ENCODE data around the gene SYCN. TPM values are rescaled to one million over a fixed set of nuclear protein-coding genes. Genes with fewer than 3 reads are reported as not detected.
"Not testable (repeated sequence)": the region's sequence is repeated elsewhere in the genome, so short reads cannot be mapped to it uniquely, and the experiment has no call there.

SYCN gene, protein sequence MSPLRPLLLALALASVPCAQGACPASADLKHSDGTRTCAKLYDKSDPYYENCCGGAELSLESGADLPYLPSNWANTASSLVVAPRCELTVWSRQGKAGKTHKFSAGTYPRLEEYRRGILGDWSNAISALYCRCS
- not detected for total RNA-seq
- long read RNA-seq = 0 reads

DNA sequence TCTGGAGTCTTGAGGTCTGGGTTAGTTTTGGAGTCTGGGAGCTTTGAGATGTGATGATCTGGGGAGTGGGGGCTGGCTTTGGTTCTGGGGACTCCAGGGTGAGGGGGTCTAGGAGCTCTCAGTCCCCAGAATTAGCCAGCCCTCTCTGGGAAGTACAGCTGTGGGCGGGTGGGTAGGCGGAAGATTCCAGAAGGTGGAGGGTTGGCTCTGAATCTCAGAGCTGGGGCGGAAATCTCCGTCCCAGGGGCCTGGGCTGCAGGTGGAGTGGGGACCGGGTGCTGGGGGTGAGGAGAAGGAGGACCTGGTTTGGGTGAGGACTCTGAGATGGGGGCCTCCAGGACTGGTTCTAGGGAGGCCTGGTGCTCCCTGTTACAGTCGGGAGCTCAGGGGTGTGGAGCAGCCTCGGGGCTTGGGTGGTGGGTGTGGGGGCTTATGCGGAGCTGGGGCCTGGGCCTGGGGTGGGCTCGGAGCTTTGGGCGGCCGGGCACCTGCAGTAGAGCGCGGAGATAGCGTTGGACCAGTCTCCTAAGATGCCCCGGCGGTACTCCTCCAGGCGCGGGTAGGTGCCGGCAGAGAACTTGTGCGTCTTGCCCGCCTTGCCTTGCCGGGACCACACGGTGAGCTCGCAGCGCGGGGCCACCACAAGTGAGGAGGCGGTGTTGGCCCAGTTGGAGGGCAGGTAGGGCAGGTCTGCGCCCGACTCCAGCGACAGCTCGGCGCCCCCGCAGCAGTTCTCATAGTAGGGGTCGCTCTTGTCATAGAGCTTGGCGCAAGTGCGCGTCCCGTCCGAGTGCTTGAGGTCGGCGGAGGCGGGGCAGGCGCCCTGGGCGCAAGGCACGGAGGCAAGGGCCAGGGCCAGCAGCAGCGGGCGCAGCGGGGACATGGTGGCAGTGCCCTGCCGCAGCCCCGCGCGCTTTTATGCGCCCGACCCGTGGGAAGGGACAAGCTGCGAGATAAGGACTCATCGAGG lies at the start of gene SYCN:
Gene SYCN, minus strand, starts transcription at position 892 of the 970 bp plus-strand sequence. Its CDS starts 9 bp downstream, at position 883.
- no peak for DNase-seq
- intact Hi-C loops (cut with DNase I) = no loop called here
- no peak for ATAC-seq (ENCODE audit: poor library complexity)

DNA sequence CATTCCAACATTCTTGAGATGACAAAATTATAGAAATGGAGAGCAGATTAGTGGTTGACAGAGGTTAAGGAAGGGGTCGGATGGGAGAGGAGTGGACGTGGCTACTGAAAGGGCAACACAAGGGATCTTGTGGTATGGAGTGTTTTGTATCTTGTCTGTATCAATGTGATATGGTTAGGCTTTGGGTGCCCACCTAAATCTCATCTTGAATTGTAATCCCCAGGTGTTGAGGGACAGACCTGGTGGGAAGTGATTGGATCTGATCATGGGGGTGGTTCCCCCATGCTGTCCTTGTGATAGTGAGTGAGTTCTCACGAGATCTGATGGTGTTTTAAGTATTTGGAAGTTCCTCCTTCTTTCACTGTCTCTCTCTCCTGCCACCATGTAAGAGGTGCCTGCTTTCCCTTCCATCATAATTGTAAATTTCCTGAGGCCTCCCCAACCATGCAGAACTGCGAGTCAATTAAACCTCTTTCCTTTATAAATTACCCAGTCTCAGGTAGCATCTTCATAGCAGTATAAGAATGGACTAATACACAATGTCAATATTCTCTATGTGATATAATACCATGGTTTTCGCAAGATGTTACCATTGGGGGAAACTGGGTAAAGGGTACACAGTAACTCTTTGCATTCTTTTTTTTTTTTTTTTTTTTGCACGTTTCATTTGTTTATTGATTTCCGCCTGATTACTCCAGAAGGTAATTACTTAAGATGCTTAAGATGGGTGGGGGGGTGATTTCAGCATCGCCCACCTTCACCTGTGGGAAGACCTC lies 49.5 kb upstream of the SYCN start:
- intact Hi-C loops (cut with DNase I) = no loop called here
- DNase-seq (no peak), ATAC-seq (ENCODE audit: poor library complexity) (no peak)

DNA sequence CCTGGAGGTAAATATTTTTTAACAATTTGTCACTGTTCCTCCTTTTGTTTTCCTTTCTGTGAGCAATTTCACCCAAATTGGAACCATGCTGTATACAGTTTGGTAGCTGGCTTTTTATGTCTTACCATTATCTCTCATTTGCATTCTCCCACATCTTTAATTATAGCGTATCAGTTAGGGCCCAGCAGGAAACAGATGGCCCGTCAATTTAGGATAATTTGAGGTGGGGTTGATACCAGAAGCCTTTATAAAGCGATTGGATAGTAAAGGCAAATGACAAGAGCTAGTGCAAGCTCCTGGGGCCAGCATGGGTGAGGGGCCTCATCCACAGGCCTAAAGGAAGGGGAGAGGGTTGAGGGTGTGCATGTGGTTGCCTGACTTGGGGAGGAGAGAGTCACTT lies 48.4 kb upstream of the SYCN start:
- intact Hi-C loops (cut with DNase I) = no loop called here
- no peak for ATAC-seq (ENCODE audit: poor library complexity)
- DNase-seq = no peak

DNA sequence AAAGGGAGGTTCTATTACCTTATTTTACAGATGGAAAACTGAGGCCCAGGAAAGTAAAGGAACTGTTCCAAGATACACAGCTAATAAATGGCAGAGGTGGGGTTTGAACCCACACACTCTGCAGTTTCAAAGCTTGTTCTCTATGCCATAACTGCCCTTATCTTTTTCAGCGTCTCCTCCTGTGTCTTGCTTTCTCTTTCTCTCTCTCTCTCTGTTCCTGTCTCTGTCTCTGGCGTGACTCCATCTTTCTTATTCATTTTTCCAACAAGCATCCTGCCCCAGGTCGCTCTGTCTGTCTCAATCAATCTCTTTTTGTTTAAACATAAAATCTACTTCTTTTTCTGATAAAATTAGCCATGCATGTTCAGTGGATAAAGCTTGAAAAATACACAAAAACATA lies 47.8 kb upstream of the SYCN start:
- no peak for DNase-seq
- ATAC-seq (ENCODE audit: poor library complexity) = no peak
- intact Hi-C loops (cut with DNase I) = no loop called here

DNA sequence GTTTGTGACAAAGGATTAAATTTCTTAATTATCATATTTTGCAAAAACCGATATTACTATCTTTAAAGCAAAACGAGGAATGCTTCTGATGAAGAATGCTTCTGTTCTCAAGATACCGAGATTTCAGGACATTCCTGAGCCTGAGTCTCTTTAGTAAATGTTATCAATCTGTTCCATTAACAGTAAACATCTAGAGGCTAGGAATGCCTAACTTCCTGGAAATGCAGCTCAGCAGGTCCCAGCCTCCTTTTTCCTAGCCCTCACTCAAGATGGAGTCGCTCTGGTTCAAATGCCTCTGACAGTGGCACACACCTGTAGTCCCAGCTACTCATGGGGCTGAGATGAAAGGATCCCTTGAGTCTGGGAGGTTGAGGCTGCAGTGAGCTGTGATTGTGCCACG lies 47.0 kb upstream of the SYCN start:
- DNase-seq (no peak), ATAC-seq (ENCODE audit: poor library complexity) (no peak)
- intact Hi-C loops (cut with DNase I) = no loop called here

DNA sequence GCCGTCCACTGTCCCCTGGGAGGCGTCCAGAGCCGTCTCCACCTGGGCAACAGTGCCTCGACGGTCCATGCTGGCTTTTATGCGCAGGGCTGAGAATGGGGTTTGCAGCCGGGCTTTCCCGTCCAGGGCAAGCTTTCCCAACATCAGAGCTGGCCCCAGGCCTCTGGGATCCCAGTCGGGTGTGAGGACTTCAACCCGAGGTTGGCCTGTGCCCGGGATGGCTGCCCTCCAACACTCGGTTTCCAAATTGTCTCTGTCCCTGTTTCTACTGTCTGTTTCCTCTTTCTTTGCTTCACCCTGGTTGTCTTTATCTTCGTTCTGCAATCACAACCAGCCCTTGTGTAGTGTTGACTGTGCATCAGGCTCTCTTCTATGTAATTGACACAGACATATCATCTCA lies 44.7 kb upstream of the SYCN start, which contains the start of gene IFNL4:
Gene IFNL4, minus strand, starts transcription at position 51 of the 400 bp plus-strand sequence.
- ATAC-seq (ENCODE audit: poor library complexity) = no peak
- intact Hi-C loops (cut with DNase I) = no loop called here
- DNase-seq = no peak

DNA sequence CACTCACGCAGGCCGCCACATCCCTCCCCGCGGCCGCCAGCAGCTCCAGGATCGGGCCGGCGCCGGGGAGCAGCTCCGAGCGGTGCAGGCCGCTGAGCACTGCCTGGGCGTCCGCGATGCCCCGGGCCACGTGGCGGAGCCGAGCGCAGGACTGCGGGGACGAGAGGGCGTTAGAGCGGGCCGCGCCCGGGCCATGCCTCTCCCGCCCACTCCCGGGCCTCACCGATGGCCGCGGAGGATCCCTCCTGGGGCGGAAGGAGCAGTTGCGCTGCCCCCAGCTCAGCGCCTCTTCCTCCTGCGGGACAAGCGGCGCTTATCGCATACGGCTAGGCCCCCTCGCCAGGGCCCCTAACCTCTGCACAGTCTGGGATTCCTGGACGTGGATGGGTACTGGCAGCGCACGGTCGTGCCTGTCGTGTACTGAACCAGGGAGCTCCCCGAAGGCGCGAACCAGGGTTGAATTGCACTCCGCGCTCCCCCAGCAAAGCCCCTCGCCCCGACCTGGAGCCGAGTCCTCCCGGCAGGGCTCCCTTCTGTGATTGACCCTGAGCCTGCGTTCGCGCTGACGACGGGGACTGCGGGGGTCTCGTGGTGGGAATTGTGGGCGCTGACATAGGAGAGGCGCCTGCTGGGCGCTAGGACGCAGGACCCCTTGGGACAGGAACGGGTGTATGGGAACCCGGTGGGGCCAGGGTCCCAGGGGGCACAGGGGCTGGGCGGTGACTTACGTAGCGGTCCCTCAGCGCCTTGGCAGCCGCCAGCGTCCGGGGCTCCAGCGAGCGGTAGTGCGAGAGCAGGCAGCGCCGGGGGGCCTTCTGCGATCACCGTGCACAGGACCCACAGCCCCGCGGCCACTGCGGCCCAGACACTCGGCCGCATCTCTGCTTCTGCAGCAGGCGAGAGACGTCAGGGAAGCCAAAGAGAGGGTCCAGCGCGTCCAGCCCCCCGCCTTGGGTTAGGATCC lies 43.9 kb upstream of the SYCN start:
- intact Hi-C loops (cut with DNase I) = no loop called here
- peak; percentile 36 for ATAC-seq (ENCODE audit: poor library complexity)
- no peak for DNase-seq

DNA sequence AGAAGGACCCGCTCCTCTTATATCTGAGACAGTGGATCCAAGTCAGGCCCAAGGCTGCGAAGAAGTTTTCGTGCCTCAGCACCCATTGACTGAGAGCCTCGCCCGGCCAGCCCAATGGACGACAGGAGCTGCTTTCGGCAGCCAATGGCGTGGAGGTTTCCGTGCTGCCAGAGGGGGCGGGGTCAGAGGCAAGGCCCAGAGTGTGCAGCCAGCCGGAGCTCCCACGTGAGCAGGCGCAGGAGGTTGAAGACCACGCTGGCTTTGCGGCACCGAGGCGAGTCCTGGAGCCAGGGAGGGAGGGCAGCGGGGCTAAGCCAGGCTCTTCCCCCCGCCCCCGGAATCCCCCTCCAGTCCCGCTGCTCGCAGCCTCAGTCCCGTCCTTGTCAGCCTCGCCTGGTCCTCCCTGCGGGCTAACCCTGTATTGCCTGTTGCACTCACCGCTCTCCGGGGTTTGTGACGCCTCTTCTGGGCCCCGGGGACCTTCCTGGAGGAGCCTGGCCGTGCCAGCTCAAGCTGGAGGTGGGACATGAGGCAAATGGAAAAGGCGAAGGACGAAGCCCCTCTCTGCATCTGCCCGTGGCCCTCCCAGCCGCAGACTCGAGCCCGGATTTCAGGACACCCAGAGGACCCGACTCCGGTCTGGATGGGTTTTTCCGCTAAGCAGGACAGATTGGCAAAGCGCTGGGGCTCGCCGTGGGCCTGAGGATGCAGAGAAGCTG lies 43.0 kb upstream of the SYCN start:
- intact Hi-C loops (cut with DNase I) = no loop called here
- DNase-seq (peak; percentile 45), ATAC-seq (ENCODE audit: poor library complexity) (peak; percentile 46)

DNA sequence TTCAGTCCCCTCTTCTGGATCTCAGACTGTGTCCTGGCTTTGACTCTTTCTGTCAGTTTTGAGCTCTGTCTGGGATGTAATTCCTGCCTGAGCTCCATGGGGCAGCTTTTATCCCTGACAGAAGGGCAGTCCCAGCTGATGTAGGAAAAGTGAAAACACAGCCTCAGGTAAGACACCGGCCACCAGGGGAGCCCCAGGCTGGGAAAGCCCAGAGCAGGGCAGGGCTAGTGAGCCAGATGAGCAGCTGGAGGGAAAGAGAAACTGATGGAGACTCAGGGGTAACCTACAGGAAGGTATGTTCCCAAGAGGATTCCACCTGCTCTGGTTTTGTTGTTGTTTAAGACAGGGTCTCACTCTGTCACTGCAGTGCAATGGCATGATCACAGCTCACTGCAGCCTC lies 41.1 kb upstream of the SYCN start:
- ATAC-seq (ENCODE audit: poor library complexity); DNase-seq; intact Hi-C loops (cut with DNase I): not testable (repeated sequence)

GRCh38 chr19:39244410-39245100 lies 40.5 kb upstream of the SYCN start, which contains the start of gene IFNL3:
TSS of gene IFNL3 (minus strand) at chr19:39245006. CDS start at chr19:39244967, 39 bp downstream.
- intact Hi-C loops (cut with DNase I); ATAC-seq (ENCODE audit: poor library complexity); DNase-seq: not testable (repeated sequence)

DNA sequence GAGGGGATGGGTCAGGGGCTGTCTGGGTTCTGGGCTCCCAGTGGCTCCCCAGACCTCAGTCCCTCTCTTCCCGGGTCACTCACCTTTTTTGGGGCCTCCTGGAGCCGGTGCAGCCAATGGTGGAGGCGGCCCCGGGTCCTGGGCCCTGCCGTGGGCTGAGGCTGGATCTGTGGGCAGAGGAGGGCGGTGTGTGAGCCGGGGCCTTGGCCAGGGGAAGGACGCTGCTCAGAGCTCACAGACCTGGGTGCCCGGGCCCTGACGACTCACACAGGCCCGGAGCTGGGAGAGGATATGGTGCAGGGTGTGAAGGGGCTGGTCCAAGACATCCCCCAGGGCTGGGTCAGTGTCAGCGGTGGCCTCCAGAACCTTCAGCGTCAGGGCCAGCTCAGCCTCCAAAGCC lies 39.7 kb upstream of the SYCN start:
- intact Hi-C loops (cut with DNase I); DNase-seq; ATAC-seq (ENCODE audit: poor library complexity): not testable (repeated sequence)

- no peak for DNase-seq
- intact Hi-C loops (cut with DNase I) = no loop called here
- no peak for ATAC-seq (ENCODE audit: poor library complexity)
Observed at GRCh38 chr19:39240421-39240820, 36.4 kb upstream of the SYCN start.

DNA sequence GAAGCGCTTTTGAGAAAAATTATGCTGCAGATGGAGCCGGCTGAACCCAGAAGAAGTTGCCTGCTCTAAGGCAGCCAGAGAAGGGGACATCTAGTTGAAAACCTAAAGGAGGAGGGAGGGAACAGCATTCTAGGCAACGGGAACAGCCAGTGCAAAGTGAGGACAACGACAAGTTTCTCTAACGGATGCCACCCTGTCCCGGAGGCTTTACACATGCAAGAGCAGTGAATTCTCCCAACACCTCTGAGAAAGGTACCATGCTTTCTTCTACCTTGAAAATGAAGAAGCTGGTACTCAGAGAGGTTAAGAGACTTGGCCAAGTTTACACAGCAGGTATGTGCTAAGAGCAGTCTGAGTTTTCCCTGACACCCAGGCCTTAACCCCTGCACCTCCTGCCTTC lies 34.9 kb upstream of the SYCN start:
- intact Hi-C loops (cut with DNase I) = no loop called here
- no peak for DNase-seq
- ATAC-seq (ENCODE audit: poor library complexity) = no peak

DNA sequence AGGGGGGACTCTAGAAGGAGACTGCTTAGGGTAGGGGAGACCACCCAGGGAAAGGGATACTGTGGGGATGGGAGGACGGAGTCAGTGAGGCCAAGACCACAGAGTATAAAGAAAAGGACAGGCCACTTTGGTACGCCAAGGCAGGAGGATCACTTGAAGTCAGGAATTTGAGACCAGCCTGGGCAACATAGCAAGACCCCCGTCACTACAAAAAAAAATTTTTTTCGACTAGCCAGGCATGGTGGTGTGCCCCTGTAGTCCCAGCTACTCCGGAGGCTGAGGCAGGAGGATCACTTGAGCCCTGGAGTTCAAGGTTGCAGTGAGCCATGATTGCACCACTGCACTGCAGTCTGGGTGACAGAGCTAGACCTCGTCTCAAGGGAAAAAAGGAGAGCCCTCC lies 34.1 kb upstream of the SYCN start:
- intact Hi-C loops (cut with DNase I) = no loop called here
- no peak for DNase-seq
- no peak for ATAC-seq (ENCODE audit: poor library complexity)

DNA sequence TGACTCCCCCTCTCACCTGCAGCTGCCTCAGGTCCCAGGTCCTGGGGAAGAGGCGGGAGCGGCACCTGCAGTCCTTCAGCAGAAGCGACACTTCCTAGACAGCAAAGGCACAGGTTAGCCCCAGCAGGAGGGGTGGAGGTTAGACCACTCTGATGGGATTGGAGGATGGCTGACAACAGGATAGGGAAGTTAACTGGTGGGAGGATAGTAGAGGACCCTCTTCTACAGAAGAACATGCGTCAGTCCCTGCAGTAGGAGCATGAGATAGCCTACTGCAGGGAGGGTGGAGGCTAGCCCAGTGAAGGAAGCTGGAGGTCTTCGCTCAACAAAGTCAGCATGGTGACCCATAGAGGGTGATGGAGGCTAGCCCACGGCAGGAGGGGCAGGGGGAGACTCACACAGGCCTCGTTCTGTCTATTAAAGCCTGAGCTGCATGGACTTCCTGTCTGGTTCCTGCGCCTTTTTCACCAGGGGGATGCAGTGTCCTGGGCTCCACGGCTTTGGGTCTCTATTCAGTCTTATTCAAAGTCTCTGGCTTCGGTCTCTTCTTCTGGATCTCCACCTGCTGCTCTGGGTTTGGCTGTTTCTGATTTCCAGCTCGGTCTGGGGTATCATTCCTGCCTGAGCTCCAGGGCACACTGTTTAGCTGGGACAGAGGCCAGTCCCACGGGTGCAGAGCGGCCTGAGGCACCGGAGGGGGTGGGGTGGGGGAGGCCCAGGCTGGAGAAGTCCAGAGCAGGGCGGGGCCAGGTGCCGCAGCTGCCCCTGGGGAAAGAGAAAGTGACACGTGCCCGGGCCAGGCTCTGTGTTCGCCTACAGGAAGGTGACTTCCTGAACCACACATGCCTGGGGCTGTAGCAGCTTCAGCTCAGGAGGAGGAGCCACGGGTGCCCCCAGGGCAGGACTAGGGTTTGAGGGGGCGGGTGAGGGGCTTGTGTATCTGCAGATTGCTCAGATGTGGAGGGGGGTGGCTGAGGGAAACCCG lies 33.4 kb upstream of the SYCN start:
- intact Hi-C loops (cut with DNase I) = no loop called here
- ATAC-seq (ENCODE audit: poor library complexity) (no peak), DNase-seq (no peak)

GRCh38 chr19:39236527-39236926 lies 32.5 kb upstream of the SYCN start:
- ATAC-seq (ENCODE audit: poor library complexity) (no peak), DNase-seq (no peak)
- intact Hi-C loops (cut with DNase I) = no loop called here

All from Right ventricle myocardium superior (tissue), 1 donor.